ENCODE results near the gene NT5C. TPM values are rescaled to one million over a fixed set of nuclear protein-coding genes. Genes with fewer than 3 reads are reported as not detected.

Gene NT5C
- total RNA-seq, 1 donor from 2014 or later, result 57.1 TPM

DNA sequence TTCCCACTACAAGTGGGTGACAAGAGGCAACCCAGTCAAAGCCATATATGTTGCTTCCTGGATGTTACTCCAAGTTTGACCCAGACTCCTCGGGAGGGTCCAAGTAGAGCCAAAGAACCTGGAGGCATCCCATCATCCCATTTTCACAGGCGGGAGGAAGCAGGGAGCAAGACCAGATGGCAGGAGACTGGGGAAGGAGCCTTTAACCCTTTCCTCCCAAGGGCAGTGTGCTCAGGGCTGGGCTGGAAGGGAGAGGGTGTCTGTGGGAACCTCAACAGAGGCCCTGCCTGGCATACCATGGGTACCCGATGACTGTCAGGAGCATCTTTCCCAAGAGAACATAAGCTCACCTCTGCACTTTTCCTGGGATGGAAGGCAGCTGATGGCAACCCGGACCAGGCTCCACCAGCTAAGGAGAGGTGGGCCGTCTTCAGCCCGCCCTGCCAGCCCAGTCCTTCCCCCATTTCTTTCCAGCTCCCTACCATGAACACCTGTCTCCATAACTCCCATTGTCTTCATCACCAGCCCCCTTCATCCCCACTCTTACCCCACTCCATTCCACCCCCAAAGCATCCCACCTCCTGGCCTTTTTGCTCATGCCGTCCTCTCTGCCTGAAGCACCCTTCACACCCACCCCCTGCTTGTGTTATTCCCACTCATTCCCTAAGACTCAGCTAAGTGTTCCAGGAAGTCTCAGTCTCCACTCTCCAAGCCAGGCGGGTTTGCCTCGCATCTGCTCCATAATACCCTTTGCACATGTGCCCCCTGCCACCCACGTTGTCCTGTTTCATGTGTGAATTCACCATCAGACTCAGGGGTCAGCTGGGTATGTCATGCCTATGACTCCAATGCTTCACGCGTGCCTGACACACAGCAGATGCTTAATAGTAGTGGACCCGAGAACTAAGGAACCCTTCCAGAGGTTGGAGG lies 49.7 kb downstream of the NT5C start:
- Histone ChIP-seq H3K36me3 (ENCODE audit: control insufficient read depth, insufficient read depth, low read length) (no peaks in the 10 kb centered on the region), H3K27me3 (ENCODE audit: control insufficient read depth, insufficient read depth, low read length) (no peaks in the 10 kb centered on the region), H3K4me3 (ENCODE audit: low read depth, low read length) (no peak overlapping the region)
- DNase-seq (ENCODE audit: low read depth) (no peak), FAIRE-seq (no peak)
- TF ChIP-seq, protein P1, sequence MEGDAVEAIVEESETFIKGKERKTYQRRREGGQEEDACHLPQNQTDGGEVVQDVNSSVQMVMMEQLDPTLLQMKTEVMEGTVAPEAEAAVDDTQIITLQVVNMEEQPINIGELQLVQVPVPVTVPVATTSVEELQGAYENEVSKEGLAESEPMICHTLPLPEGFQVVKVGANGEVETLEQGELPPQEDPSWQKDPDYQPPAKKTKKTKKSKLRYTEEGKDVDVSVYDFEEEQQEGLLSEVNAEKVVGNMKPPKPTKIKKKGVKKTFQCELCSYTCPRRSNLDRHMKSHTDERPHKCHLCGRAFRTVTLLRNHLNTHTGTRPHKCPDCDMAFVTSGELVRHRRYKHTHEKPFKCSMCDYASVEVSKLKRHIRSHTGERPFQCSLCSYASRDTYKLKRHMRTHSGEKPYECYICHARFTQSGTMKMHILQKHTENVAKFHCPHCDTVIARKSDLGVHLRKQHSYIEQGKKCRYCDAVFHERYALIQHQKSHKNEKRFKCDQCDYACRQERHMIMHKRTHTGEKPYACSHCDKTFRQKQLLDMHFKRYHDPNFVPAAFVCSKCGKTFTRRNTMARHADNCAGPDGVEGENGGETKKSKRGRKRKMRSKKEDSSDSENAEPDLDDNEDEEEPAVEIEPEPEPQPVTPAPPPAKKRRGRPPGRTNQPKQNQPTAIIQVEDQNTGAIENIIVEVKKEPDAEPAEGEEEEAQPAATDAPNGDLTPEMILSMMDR (IDR thresholded peaks at IDR 0.05; ENCODE audit: insufficient read depth, low read length, severe bottlenecking), result no peak

Other genes starting within 250 kb of the NT5C start
- 0.26 TPM in 1 of 2 replicates, not detected in the other for gene FADS6, start 238.1 kb downstream of the NT5C start, total RNA-seq
- 1.1 and 3.3 TPM in 2 replicates for gene USH1G, start 208.5 kb downstream of the NT5C start, total RNA-seq
- gene OTOP2, start 207.5 kb downstream of the NT5C start, total RNA-seq, result under 0.01 TPM in 1 of 2 replicates, not detected in the other
- gene OTOP3, start 195.8 kb downstream of the NT5C start, total RNA-seq, result under 0.01 and 0.26 TPM in 2 replicates
- gene HID1, start 159.0 kb downstream of the NT5C start, total RNA-seq, result 5.5 and 6.4 TPM in 2 replicates
- 4.7 and 6.1 TPM in 2 replicates for gene CDR2L, start 144.1 kb downstream of the NT5C start, total RNA-seq
- gene MRPL58, start 119.1 kb downstream of the NT5C start, total RNA-seq, result 23.8 and 41.6 TPM in 2 replicates
- gene ATP5PD, start 84.8 kb downstream of the NT5C start, total RNA-seq, result 239 and 277 TPM in 2 replicates
- 5.0 and 7.8 TPM in 2 replicates for gene KCTD2, start 84.5 kb downstream of the NT5C start, total RNA-seq
- gene SLC16A5, start 43.8 kb downstream of the NT5C start, total RNA-seq, result 15.0 and 18.1 TPM in 2 replicates
- gene ARMC7, start 21.8 kb downstream of the NT5C start, total RNA-seq, result 1.8 and 3.2 TPM in 2 replicates
- 182 and 188 TPM in 2 replicates for gene JPT1, start 22.8 kb upstream of the NT5C start, total RNA-seq
- gene SUMO2, start 51.2 kb upstream of the NT5C start, total RNA-seq, result 60.0 and 87.1 TPM in 2 replicates
- gene NUP85, start 73.9 kb upstream of the NT5C start, total RNA-seq, result 21.4 and 22.4 TPM in 2 replicates
- 14.5 and 14.7 TPM in 2 replicates for gene GGA3, start 129.9 kb upstream of the NT5C start, total RNA-seq
- 83.3 and 83.5 TPM in 2 replicates for gene MRPS7, start 130.1 kb upstream of the NT5C start, total RNA-seq
- gene MIF4GD, start 139.5 kb upstream of the NT5C start, total RNA-seq, result 30.0 and 36.4 TPM in 2 replicates
- 10.2 and 12.1 TPM in 2 replicates for gene SLC25A19, start 157.7 kb upstream of the NT5C start, total RNA-seq

All from bronchial epithelial cell (primary cell).